ENCODE data around the gene TRAF2. TPM values are rescaled to one million over a fixed set of nuclear protein-coding genes. Genes with fewer than 3 reads are reported as not detected.
"Not testable (repeated sequence)": the region's sequence is repeated elsewhere in the genome, so short reads cannot be mapped to it uniquely, and the experiment has no call there.

The TRAF2 gene, protein sequence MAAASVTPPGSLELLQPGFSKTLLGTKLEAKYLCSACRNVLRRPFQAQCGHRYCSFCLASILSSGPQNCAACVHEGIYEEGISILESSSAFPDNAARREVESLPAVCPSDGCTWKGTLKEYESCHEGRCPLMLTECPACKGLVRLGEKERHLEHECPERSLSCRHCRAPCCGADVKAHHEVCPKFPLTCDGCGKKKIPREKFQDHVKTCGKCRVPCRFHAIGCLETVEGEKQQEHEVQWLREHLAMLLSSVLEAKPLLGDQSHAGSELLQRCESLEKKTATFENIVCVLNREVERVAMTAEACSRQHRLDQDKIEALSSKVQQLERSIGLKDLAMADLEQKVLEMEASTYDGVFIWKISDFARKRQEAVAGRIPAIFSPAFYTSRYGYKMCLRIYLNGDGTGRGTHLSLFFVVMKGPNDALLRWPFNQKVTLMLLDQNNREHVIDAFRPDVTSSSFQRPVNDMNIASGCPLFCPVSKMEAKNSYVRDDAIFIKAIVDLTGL
- 10.2 TPM for total RNA-seq
- long read RNA-seq, transcript TRAF2-201 (11 exons, 2,264 nt): major isoform, 7 of 34 reads
- long read RNA-seq, partial matches to known transcripts: 14 of 34 reads
- long read RNA-seq, other reads (novel, unspliced or antisense): 13 of 34 reads

DNA sequence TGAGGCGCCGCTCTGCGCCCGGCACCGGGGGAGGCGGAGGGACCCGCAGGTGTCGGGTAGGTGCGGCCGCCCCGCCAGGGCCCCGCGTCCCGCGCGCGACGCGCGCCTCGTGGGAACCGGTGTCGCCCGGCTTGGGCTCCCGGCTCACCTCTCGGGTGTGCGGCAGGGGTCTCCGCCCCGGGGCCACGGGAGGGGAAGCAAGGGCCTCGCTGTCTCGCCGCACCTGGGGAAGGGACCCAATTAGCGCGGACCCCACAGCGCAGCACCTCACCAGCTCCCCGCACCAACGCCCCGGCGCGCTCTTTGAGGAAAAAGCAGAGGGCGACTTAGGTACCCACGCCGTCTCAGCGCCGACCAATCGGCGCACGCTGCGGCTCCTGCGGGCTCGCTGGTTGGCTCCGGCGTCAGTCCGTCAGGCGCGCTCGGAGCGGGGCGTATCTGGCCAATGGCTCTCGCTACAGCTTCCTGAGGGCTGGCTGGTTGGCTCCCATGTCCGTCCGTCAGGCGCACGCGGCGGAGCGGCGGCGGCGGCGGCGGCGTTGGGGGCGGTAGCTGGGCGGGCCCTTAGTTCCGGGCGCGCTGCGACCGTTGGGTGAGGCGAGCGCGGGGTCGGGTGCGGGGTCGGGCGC, at the start of gene TRAF2:
Gene TRAF2 (plus strand): TSS at position 567 of the 629 bp plus-strand sequence. CDS start 12,225 bp downstream, outside the sequence.
- DNase-seq (ENCODE audit: low spot score): peak; percentile 99
- intact Hi-C loops (cut with DNase I): loop anchor here (2.0 to 5.0 kb wide), 2 partner anchors 39 to 56 kb away; partner anchors contain the start of gene FBXW5

DNA sequence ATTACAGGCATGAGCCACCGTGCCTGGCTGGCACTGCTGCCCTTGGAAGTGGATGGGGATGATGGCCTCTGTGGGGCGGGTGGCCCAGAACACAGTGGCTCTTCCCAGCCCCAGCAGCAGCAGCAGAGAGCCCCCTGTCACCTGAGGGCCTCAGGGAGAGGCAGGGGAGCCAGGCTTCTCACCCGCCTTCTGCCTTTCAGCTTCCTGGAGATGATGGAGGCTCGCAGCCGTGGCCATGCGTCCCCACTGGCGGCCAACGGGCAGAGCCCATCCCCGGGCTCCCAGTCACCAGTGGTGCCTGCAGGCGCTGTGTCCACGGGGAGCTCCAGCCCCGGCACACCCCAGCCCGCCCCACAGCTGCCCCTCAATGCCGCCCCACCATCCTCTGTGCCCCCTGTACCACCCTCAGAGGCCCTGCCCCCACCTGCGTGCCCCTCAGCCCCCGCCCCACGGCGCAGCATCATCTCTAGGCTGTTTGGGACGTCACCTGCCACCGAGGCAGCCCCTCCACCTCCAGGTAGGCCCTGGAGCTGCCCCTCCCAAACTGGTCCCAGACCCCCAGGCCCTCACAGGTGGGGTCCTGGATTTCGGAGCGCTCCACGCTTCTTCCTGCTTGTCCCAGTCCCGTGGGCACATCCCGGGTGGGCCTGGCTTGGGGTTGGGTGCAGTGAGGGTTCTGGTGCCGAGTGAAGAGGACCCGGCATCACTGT, 49.0 kb upstream of the TRAF2 start:
- intact Hi-C loops (cut with DNase I): no loop called here
- no peak for DNase-seq (ENCODE audit: low spot score)

DNA sequence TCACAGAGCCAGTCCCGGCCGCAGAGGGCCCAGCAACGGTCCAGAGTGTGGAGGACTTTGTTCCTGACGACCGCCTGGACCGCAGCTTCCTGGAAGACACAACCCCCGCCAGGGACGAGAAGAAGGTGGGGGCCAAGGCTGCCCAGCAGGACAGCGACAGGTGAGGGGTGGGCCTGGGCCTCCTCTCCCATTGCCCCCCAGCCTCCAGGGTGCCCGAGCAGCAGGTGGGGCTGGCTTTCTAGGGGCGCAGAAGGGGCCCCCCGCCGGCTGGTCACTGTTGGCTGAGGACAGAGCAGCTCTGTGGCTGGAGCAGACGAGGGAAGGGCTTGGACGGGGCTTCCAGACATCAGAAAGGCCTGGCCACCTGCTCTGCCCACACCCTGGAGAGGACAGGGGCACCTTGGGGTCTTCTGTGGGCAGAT, 48.4 kb upstream of the TRAF2 start:
- intact Hi-C loops (cut with DNase I); DNase-seq (ENCODE audit: low spot score): not testable (repeated sequence)

DNA sequence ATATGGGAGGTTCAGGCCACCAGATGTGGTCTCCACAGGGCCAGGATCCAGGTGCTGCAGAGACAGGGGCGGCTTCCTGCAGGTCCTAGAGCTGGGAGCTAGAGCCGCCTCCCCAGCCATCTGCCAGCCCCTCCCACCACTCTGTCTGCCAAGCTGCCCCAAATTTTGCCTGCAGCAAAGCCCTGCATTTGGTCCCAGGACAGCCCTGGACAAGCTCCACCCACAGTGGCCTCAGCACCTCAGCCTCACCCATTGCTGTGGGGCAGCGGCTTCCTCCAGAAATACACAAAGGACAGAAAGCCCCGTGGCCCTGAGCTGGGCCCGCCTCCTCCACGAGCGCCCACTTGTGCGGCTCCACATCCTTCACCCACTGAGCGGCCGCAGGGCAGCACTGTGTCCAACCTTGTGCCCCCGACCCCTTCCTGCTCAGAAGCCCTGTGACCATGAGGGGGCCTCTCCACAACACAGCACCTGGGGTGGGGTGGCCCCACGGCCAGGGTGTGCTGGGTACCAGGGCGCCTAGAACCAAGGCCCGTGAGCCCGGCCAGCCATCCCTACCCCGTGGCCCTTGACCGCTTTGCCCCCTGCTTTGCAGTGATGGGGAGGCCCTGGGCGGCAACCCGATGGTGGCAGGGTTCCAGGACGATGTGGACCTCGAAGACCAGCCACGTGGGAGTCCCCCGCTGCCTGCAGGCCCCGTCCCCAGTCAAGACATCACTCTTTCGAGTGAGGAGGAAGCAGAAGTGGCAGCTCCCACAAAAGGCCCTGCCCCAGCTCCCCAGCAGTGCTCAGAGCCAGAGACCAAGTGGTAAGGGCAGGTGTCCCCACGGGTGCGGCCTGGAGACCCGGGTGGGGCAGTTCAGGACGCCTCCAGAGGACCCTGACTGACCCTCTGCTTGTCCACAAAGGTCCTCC, 47.7 kb upstream of the TRAF2 start:
- no peak for DNase-seq (ENCODE audit: low spot score)
- intact Hi-C loops (cut with DNase I): no loop called here

DNA sequence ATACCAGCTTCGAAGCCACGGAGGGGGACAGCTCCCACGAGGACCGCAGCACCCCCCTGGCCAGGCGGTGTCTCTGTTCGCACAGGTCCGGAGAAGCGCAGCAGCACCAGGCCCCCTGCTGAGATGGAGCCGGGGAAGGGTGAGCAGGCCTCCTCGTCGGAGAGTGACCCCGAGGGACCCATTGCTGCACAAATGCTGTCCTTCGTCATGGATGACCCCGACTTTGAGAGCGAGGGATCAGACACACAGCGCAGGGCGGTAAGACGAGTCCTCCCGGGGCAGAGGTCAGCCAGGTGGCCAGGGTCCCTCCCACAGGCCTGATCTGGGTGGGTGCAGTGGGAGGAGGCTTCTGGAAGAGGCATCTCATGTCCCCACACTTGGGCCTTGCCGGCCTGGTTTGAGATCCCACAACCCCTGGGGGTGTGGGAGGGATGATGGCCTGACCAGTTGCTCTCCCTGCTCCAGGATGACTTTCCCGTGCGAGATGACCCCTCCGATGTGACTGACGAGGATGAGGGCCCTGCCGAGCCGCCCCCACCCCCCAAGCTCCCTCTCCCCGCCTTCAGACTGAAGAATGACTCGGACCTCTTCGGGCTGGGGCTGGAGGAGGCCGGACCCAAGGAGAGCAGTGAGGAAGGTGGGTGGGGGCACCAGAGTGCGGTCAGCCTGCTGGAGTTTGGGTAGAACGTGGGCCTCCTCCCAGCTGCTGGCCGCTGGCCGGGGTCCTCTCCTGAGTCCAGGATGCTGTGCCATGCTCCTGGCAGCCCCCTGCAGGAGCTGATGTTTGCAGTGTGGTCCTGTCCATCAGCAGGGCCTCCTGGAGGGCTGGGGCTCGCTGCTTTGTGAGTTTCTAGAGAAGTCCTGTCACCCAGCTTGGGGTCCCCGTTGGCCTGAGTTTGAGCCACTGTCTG, 46.8 kb upstream of the TRAF2 start:
- DNase-seq (ENCODE audit: low spot score): no peak
- intact Hi-C loops (cut with DNase I): loop anchor here (5.0 kb wide), 1 partner anchor 188 kb away; the partner anchor contains the start of gene ABCA2

DNA sequence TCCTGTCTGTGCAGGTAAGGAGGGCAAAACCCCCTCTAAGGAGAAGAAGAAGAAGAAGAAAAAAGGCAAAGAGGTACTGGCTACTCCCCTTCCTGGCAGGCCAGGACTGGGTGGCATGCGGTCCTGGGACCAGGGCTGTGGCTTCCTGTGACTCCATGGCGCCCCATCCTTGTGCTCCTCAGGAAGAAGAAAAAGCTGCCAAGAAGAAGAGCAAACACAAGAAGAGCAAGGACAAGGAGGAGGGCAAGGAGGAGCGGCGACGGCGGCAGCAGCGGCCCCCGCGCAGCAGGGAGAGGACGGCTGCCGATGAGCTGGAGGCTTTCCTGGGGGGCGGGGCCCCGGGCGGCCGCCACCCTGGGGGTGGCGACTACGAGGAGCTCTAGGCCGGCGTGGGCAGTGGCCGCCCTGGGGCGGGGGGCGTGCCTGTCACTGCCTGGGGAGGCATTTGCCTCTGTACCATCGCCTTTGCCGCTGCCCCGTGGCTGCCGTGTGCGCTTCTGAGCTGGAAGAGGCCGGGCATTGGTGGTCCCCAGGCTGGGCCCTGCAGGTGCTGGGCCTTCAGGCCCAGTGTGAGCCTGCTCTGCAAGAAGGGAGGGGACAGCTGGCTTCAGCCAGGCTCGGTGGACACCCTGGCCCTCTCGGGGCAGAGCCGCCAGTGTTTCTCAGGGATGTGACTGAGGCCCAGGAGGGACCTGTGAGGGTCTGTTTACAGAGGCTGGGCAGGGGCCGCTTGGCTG, 46.0 kb upstream of the TRAF2 start:
- DNase-seq (ENCODE audit: low spot score): no peak
- intact Hi-C loops (cut with DNase I): loop anchor here (5.0 kb wide), 1 partner anchor 187 kb away; the partner anchor contains the start of gene ABCA2

DNA sequence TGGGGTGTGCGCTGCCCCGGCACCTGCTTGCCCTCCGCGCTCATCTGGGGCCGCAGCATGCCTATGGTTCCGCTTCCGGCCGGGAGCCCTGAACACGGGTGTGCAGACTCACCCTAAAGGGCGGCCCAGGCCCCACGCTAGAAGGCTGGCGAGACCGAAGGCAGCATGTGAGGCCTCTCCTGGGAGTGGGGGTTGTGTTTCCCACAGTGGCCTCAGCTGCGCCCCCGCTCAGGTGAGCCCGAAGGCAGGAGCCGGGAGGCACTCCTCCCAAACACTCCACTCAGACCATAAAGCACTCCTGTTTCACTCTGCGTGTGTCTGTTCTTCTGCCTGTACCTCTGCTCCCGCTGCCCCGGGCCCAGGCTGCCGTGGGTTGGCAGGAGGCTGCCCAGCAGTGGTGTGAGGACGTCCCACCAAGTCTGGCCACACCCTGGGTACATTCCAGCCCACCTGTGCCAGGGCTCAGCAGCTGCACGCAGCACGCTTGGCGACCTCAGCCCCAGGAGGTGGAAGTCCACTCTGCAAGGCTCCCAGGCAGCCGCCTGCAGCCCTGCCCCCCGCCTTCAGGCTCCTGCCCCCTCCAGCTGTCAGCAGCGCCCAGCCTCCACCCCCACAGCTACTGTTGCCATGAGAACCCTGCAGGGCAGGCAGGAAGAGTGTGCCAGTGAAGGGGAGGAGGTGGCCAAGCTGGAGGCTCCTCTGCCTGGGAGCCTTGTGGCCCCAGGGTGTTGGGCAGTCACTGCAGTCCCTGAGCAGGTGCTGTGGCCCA, 45.3 kb upstream of the TRAF2 start:
- intact Hi-C loops (cut with DNase I): loop anchor here (5.0 kb wide), 1 partner anchor 186 kb away; the partner anchor contains the start of gene ABCA2

DNA sequence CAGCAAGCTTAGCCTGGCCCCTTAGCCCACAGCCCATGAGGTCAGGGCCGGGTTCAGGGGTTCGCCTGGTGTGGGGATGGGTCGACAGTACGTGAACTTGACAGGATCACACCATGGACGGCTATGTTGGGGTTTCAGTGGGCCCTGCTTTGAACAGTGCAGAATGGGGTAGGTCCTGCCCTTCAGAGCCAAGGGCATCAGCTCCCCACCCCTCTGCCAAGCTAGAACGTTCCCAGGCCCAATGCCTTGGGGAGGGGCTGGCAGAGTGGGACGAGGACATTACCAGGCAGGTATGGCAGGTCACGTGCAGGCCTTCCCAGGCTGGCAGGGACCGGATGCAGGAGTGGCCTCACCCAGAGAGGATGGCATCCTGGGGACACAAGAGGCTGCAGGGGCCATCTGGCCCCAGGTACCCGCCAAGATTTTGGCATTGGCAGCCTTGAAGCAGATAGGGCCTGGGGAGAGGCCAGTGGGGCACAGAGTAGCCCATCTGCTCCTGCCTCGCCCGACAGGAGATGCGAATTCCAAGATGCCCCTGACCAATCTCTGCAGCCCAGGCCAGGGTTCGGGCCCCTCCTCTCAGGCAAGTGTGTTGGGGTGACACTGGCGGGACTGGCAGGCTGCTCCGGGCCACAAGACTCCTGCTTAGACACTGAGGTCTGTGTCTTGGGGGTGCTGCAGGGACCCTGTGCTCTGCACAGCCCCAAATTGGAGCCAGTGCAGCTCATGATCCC, 44.5 kb upstream of the TRAF2 start:
- intact Hi-C loops (cut with DNase I): loop anchor here (5.0 kb wide), 1 partner anchor 185 kb away; the partner anchor contains the start of gene ABCA2
- DNase-seq (ENCODE audit: low spot score): not testable (repeated sequence)

More for the DNA sequence above, 45.3 kb upstream of the TRAF2 start:
- DNase-seq (ENCODE audit: low spot score): no peak

DNA sequence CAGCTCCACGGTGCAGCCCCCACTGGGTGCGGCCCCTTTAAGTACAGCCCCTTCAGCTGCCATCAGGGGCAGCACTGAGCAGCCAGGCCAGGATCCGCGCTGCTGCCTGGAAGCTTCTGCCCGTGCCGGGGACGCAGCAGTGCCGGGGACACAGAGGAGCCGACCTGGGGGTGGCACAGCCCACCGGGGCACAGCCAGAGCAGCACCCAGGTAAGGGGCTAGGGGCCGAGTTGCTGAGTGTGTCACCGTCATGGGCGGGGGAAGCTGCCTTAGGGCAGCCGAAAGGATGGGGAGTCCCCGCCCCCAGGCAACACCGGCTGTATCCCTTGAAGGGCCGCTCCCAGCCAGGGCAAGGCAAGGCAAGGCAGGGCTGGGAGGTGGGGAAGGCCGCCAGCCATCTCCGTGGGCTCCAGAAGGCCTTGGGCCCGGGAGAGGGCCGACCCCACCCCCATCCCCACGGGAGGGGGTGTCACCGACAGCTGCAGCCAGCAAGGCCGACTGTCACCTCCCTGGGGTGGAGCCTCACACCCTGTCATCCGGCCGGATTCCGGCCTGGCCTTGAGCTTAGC, 43.9 kb upstream of the TRAF2 start, which contains the start of gene AJM1:
Gene AJM1 (plus strand): TSS at position 99 of the 569 bp plus-strand sequence. CDS start 1,937 bp downstream, outside the sequence.
- peak; percentile 88 for DNase-seq (ENCODE audit: low spot score)
- intact Hi-C loops (cut with DNase I): loop anchor here (5.0 kb wide), 1 partner anchor 185 kb away; the partner anchor contains the start of gene ABCA2

DNA sequence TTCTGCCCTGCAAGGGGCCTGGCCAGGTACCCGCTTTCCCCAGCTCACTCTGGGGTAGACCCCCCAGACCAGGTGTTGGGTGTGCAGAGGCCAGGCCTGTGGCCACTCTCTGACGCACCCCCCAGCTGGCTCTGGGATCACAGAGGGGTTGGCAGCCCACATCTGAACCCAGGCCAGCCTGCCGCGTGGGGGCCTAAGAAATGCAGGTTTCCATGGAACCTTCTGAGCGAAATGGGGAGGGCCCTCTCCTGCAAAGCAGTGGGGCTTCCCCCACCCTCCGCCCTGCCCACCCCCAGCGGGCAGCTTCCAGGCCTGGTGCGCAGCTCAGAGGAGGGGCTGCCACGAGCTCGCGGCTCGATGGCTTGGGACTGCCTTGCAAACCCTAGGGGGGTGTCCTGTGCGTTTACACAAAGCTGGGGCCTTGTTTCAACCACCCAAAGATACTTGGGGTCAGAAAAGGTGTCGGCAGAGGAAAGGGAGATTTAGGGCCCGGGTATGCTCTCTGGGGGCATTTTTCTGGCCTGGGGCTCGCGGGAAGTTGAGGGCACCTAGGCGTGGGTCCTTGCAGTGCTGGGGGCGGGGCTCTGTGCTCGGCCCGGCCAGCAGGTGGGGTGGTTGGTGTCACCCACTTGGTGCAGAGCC, 43.0 kb upstream of the TRAF2 start:
- not testable (repeated sequence) for DNase-seq (ENCODE audit: low spot score)
- intact Hi-C loops (cut with DNase I): loop anchor here (5.0 kb wide), 1 partner anchor 184 kb away; the partner anchor contains the start of gene ABCA2

DNA sequence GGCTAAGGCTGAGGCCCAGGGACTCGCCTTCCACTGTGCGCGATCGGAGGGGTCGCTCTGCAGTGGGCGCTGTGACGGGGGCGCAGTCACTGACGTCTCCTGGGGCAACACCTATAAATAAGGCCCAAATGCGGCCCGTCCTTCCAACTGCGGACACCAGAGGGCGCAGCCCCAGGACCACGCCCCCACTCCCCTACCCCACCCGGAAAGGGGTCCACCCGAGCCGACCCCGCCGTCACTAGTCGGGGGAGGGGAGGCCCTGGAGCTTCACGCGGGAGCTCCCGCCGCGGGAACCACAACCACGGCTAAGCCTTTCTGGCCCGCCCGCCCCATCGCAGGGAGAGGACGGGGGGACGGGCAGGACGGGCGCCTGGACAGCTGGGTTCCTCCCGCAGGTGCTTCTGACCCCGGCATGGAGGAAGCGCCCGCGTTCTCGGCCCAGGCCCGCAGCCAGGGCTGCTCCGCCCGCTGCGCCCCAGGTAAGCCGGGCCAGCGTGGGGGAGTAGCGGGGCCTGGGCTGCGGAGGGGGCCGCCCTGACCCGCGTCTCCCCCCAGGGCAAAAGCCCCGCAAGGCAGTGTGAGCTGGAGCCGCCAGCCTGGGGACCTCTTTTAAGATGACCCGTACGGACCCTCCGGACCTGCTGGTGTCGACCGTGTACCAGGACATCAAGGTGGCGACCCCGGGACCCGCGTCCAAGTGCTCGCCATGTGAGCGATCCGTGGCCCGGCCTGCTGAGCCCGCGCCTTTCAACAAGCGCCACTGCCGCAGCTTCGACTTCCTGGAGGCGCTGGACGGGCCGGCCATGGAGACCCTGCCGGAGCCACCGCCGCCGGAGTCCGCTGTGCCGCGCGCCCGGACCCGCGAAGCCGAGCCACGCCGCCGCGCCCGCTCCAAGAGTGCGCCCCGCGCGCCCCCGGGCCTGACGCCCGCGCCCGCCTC, 42.2 kb upstream of the TRAF2 start:
- intact Hi-C loops (cut with DNase I): loop anchor here (5.0 kb wide), 1 partner anchor 183 kb away; the partner anchor contains the start of gene ABCA2
- DNase-seq (ENCODE audit: low spot score): not testable (repeated sequence)

DNA sequence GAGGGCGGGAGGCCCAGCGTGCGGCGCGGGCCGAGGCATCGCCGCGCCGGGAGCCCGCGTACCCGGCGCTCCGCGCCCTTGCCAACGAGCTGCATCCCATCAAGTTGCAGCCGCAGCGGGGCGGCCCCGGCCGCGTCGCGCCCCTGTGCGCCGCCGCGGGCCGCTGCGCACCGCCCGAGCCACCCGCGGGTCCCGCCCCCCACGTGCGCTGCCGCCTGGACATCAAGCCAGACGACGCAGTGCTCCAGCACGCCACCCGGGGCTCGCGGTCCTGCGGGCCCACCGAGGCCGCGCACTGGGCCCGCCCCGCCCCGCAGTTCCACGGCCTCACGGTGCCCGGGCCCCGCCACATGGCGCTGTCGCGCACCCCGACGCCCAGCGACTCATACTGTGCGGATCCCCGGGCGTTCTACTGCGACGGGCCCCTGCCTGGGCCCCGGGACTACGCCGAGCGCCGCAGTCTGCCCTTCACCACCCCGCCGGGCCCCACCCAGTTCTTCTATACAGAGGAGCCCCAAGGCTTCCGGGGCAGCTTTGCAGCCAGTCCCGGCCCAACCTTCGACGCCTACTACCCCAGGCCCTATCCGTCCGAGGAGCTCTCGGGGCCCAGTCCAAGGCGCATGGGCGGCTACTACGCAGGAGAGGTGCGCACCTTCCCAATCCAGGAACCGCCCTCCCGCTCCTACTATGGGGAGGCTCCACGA, 41.4 kb upstream of the TRAF2 start:
- intact Hi-C loops (cut with DNase I): loop anchor here (5.0 kb wide), 2 partner anchors 53 to 182 kb away; partner anchors contain the start of genes ABCA2 and TMEM141
- DNase-seq (ENCODE audit: low spot score): no peak

Data from cardiac septum (tissue), 1 donor.